ENCODE data around the gene UPP2.

- TF ChIP-seq EZH2phosphoT487 (IDR thresholded peaks at IDR 0.05; ENCODE audit: insufficient read depth, low read depth) (no peak), EZH2 (IDR thresholded peaks at IDR 0.05; ENCODE audit: insufficient read depth, poor library complexity, severe bottlenecking) (no peak)
These were observed 30.7 kb upstream of the UPP2 start for GRCh38 chr2:158071018-158071417.
